GM19463 (cell line): ENCODE measurements around the gene IFNW1.

ENCODE experiments used
- ATAC-seq: cut with Tn5 transposase; IDR thresholded peaks from one replicate; pipeline ENCODE4 v1.9.1; 2021; ENCODE audit warnings: mild to moderate bottlenecking, moderate library complexity; ENCODE audit not compliant: unreplicated experiment

IFNW1 gene

DNA sequence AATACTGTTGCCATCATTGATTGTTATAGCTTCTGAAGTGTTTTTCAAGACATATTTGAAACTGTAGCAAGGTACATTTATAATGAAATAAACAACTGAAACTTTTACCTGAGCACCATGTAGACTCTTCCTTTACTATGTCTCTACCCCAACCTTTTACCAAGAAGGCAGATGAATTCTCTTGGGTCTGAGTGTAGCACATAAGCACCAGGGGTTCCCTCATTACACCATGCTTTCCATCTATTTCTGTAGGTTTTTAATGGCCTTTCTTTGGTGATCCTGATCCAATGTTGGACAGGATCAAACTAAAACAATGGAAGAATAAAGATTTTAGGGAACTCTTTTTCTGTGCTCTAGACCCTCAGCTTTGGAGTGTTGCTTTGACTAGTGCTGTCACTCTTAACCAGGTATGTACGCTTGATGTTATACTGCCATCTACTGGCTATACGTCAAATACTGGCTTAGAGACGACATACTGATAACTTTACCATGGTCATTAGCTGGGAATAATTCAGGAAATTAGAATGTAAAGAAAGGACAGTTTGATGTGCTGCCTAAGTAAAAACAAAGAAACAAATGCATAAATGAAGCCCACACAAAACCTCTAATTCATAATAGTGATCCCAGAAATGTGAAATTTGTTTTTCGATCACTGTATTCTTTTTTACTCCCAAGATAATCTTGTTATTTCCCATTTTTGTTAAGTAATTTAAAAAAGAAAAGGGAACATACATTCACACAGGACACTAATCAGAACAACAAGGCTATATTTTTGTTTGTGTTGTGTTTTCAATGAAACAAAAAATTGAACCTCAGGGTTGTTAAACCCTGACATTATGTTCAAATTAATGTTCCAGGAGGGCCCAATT, 30.7 kb downstream of the IFNW1 start:
- ATAC-seq, result peak; percentile 88

DNA sequence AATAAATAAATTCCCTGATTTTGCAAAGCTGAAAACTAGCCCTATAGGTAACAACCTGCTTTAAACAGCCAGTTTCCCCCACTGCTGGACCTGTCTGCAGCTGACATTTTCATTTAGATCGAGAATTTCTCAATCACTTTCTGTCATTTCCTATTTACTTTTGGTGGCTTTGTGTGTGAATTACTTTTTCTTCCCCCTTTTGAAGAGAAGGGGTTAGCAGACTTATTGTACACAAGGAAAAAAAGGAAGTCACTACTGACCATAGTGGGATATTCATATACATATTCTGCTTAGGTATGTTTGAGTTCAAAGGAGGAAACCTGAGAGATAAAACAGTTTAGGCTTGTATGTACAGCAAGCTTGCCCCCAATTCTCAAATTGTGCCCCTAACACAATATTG, 36.8 kb downstream of the IFNW1 start:
- ATAC-seq, result no peak

GRCh38 chr9:21102305-21102704, 39.3 kb downstream of the IFNW1 start:
- no peak for ATAC-seq

- no peak for ATAC-seq
These were observed 43.8 kb downstream of the IFNW1 start for GRCh38 chr9:21097817-21098216.

DNA sequence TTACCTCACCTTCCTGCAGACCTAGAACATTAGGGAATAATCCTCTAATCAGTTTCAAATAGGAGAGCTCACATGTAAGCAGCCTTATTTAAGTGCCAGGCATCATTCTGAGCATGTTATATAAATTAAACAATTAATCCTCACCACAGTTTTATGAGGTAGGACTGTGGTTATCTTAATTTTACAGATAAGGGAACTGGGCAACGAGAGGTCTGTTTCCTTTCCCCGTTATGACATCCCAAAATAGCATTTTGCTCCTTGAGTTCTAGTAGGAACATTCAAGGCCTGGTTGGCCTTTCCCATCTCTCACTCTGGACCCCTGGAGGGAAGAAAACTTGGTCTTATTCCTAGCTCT, 44.8 kb downstream of the IFNW1 start:
- ATAC-seq, result no peak

- peak; percentile 80 for ATAC-seq
These were observed 45.3 kb downstream of the IFNW1 start for GRCh38 chr9:21096172-21096900.

DNA sequence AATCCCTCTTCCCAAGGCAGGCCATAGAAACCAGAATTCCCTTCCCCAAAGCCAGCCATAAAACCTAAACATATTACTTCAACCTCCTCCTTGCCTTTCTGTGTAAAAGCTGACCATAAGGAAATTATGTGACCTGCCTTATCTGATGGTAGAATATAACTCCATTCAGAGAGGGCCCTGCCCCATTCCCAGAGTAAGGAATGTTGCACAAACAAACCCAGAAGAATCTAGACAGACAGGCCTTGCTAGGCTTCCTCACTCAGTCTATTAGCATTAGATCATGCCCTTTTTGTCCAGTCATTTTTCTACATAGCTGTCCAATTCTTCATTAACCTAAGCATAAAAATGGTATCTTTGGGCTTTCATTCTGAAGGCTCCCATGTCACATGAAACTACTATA, 46.1 kb downstream of the IFNW1 start:
- no peak for ATAC-seq
